ENCODE data around the gene FOXN4. TPM values are rescaled to one million over a fixed set of nuclear protein-coding genes. Genes with fewer than 3 reads are reported as not detected.

Gene FOXN4
- total RNA-seq, 1 donor from 2014 or later, result not detected

GRCh38 chr12:109286252-109286651, 22.8 kb downstream of the FOXN4 start:
- TF ChIP-seq POLR2A (IDR thresholded peaks at IDR 0.05) (no peak), CTCF (IDR thresholded peaks at IDR 0.05) (no peak), POLR2AphosphoS5 (IDR thresholded peaks at IDR 0.05; ENCODE audit: insufficient read depth in 1 of 2, low read depth in 1 of 2) (no peak)
- no peak for DNase-seq (ENCODE audit: extremely low spot score in 2 of 2)
- Histone ChIP-seq H3K9me3 (no peaks in the 10 kb centered on the region), H3K27me3 (no peaks in the 10 kb centered on the region), H3K27ac (no peak overlapping the region), H3K36me3 (no peaks in the 10 kb centered on the region), H3K4me1 (peaks cover 3% of the 10 kb centered on the region), H3K4me3 (no peak overlapping the region)
- intact Hi-C loops (cut with DNase I), result no loop called here

DNA sequence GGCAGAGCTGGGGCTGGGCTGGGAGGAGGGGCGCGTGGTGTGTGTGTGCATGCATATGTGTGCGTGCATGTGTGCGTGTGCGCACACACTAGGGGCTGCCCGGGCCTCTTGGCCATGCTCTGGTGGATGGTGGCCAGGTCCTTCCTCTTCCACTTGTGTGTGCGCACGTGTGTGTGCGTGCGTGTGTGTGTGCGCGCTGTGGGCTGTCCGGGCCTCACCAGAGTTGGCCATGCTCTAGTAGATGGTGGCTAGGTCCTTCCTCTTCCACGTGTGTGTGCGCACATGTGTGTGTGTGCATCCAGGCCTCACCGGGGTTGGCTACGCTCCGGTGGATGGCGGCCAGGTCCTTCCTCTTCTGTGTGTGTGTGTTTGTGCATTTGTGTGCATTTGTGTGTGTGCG, 24.7 kb downstream of the FOXN4 start:
- Histone ChIP-seq H3K27ac (no peak overlapping the region), H3K36me3 (no peaks in the 10 kb centered on the region), H3K9me3 (no peaks in the 10 kb centered on the region), H3K4me1 (no peaks in the 10 kb centered on the region), H3K27me3 (no peaks in the 10 kb centered on the region), H3K4me3 (no peak overlapping the region)
- intact Hi-C loops (cut with DNase I), result no loop called here
- DNase-seq (ENCODE audit: extremely low spot score in 2 of 2), result no peak
- TF ChIP-seq POLR2A (IDR thresholded peaks at IDR 0.05) (no peak), CTCF (IDR thresholded peaks at IDR 0.05) (no peak), POLR2AphosphoS5 (IDR thresholded peaks at IDR 0.05; ENCODE audit: insufficient read depth in 1 of 2, low read depth in 1 of 2) (no peak)

DNA sequence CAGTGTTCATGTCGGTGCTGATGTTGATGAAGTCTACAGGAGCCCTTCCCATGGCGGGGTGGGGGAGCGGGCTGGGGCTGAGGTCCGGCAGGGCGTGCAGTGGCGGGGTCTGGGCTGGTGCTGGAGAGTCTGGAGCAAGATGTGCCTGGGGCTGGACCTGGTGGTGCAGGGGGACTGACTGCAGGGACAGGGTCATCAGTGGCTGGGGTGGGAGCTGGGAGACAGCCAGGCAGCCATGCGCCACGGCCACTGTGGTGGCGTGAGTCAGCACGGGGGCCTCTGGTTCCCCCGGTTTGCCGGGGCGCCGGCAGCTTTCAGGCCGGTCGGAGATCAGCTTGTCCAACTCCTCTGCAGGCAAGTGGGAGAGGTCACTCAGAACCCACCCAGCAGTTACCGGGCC, 27.6 kb downstream of the FOXN4 start:
- Histone ChIP-seq H3K4me3 (no peak overlapping the region), H3K4me1 (peaks cover 8% of the 10 kb centered on the region), H3K9me3 (no peaks in the 10 kb centered on the region), H3K27ac (no peak overlapping the region), H3K36me3 (no peaks in the 10 kb centered on the region), H3K27me3 (no peaks in the 10 kb centered on the region)
- intact Hi-C loops (cut with DNase I), result no loop called here
- TF ChIP-seq POLR2A (IDR thresholded peaks at IDR 0.05) (no peak), POLR2AphosphoS5 (IDR thresholded peaks at IDR 0.05; ENCODE audit: insufficient read depth in 1 of 2, low read depth in 1 of 2) (no peak), CTCF (IDR thresholded peaks at IDR 0.05) (no peak)
- no peak for DNase-seq (ENCODE audit: extremely low spot score in 2 of 2)

GRCh38 chr12:109279525-109279924, 29.6 kb downstream of the FOXN4 start:
- TF ChIP-seq POLR2A (IDR thresholded peaks at IDR 0.05) (no peak), CTCF (IDR thresholded peaks at IDR 0.05) (no peak), POLR2AphosphoS5 (IDR thresholded peaks at IDR 0.05; ENCODE audit: insufficient read depth in 1 of 2, low read depth in 1 of 2) (no peak)
- H3K9me3 ChIP-seq, result no peaks in the 10 kb centered on the region
- no peaks in the 10 kb centered on the region for H3K27me3 ChIP-seq
- intact Hi-C loops (cut with DNase I), result no loop called here
- no peak overlapping the region for H3K4me3 ChIP-seq
- no peak for DNase-seq (ENCODE audit: extremely low spot score in 2 of 2)
- no peaks in the 10 kb centered on the region for H3K36me3 ChIP-seq
- peaks cover 8% of the 10 kb centered on the region for H3K4me1 ChIP-seq
- peak overlapping the region; percentile 26 for H3K27ac ChIP-seq

GRCh38 chr12:109278912-109279311, 30.2 kb downstream of the FOXN4 start:
- peaks cover 8% of the 10 kb centered on the region for H3K4me1 ChIP-seq
- DNase-seq (ENCODE audit: extremely low spot score in 2 of 2), result no peak
- no peaks in the 10 kb centered on the region for H3K36me3 ChIP-seq

More at GRCh38 chr12:109278912-109279311, 30.2 kb downstream of the FOXN4 start:
- H3K27ac ChIP-seq, result peak overlapping the region; percentile 63
- TF ChIP-seq POLR2A (IDR thresholded peaks at IDR 0.05), result no peak
- TF ChIP-seq CTCF (IDR thresholded peaks at IDR 0.05), result no peak
- TF ChIP-seq POLR2AphosphoS5 (IDR thresholded peaks at IDR 0.05; ENCODE audit: insufficient read depth in 1 of 2, low read depth in 1 of 2), result no peak
- intact Hi-C loops (cut with DNase I), result no loop called here
- H3K27me3 ChIP-seq, result no peaks in the 10 kb centered on the region
- no peak overlapping the region for H3K4me3 ChIP-seq
- H3K9me3 ChIP-seq, result no peaks in the 10 kb centered on the region

All from vagina (tissue), 2 donors.